Right cardiac atrium (tissue), 5 donors: ENCODE measurements around the gene NEK1. TPM values are rescaled to one million over a fixed set of nuclear protein-coding genes. Genes with fewer than 3 reads are reported as not detected.
A peak's percentile ranks its signal among the peaks of the same experiment; 100 is the strongest.

Experiments
- ATAC-seq, 2 donors: fragments of 200-7000 bp; cut with Tn5 transposase; one replicate each; pipeline versions ENCODE4 v1.8.0 to v1.9.1; 2020; ENCODE audit warnings: moderate library complexity in 2 of 2, mild to moderate bottlenecking in 1 of 2
- DNase-seq, 3 donors: peaks; one replicate each; pipeline ENCODE4 v3.0.0-alpha.2; 2020
- H3K27ac ChIP-seq: one replicate; pipeline ENCODE4 v1.5.1; 2013; ENCODE audit warnings: mild to moderate bottlenecking, low read length, control low read depth, moderate library complexity
- H3K27me3 ChIP-seq: one replicate; pipeline ENCODE4 v1.6.1; 2013; ENCODE audit not compliant: control insufficient read depth, insufficient read depth
- H3K4me1 ChIP-seq: one replicate; pipeline ENCODE4 v1.6.1; 2013; ENCODE audit warnings: low read length; ENCODE audit not compliant: control insufficient read depth, insufficient read depth
- H3K4me3 ChIP-seq: one replicate; pipeline ENCODE4 v1.5.1; 2013; ENCODE audit warnings: low read length, control low read depth
- H3K9me3 ChIP-seq: one replicate; pipeline ENCODE4 v1.6.1; 2013; ENCODE audit warnings: low read length; ENCODE audit not compliant: control insufficient read depth
- WGBS: extraction: QIAGEN DNeasy Blood & Tissue Kit; methylation state at CpG from one replicate; pipeline ENCODE4 v1.1.7; 2013; 5-methylcytosine and 5-hydroxymethylcytosine counted together
- intact Hi-C, 4 donors: fragments of 100-400 bp; cut with DNase I; formaldehyde crosslinking; loops; one replicate each; pipeline versions ENCODE4 v1.11.0 to v1.14.0; 2022 to 2023
- polyA plus RNA-seq: library from polyadenylated mRNA; stranded (reverse); fragments of 200-250 nt; gene quantifications from one replicate; pipeline ENCODE4 v1.2.3, GENCODE V29; 2013
- total RNA-seq, 4 donors: library from RNA; stranded (reverse); fragmentation: NEBNext Ultra II Directional; extraction: Animal tissue kit (Norgen Biotek cat#: 25700); gene quantifications; one replicate each; pipeline ENCODE4 v1.2.1, GENCODE V29; 2021
- donor health status: healthy with polysubstance abuse.
- donor health status: DM: no; HTN: yes; CAD: no.
- donor health status: DM: no; HTN: no; CAD: no.
- donor health status: DM: no; HTN: yes; CAD: no; lungs with severe emphysema.
- donor health status: DM: yes; HTN: yes; CAD: no.

The NEK1 gene
- total and polyA plus RNA-seq, 5 donors: 5.5 to 16.9 (median 14.0) TPM

DNA sequence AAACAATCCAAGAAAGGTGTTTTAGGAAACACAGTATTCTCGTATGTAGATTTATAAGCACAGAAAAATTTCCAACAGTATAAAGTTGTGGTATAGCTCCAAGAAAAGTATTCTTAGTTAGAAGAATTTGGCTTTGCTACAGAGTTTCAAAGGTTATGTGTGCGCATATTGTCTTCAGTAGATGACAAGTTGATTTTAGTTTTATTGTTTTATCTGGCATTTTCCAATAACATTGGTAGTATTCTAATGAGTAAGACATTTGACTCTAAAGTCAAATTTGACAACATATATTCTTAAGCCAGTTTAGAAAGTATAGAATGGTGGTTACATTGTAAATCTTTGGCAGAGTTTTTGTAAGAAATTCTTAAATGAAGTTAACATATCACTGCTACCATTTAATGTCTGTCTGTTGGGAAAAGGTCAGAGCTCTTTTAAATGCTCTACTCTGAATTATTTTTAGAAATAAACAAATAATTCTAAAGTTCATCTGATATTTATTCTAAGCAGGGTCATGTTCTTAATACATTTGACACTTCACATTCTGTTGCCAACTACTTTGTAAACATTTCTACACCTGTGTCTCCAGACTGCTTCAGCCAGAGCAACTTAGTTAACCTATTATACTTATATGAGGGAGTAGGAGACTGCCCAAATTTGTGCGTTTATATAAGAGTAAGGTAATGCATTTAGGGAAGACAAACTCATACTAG is 38.0 kb upstream of the NEK1 start:
- peaks cover 2% of the 10 kb centered on the region for H3K4me1 ChIP-seq
- H3K9me3 ChIP-seq: no peaks in the 10 kb centered on the region
- DNase-seq (no peak), ATAC-seq (peak in 1 of 2 donors; percentile 19)
- no peaks in the 10 kb centered on the region for H3K27me3 ChIP-seq
- WGBS: 53% methylated on average over 3 of the region's 3 CpGs
- H3K27ac ChIP-seq: no peak overlapping the region
- H3K4me3 ChIP-seq: no peak overlapping the region
- intact Hi-C loops: no loop called here

DNA sequence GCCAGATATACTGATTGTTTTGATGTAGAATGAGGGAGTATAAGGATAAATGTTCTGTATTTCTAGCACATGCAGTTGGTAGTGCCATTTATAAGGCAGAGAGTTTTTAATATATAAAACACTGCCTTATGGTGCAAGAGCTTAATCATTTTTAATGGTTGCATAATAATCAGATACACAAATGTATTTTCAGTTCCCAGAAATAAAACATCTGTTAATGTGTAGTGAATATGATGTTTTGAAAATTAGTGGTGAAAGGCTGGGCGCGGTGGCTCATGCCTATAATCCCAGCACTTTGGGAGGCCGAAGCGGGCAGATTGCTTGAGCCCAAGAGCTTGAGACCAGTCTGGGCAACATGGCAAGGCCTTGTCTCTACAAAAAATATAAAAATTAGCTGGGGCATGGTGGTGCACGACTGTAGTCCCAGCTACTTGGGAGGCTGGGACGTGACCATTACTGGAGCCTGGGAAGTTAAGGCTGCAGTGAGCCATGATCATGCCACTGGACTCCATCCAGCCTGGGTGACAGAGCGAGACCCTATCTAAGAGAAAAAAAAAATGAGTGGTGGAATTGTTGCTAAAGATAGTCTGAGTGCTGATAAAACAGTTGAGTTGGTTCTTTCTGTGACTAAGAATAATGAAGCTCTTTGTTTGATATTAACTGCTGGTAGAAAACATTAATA is 37.3 kb upstream of the NEK1 start:
- H3K27me3 ChIP-seq: no peaks in the 10 kb centered on the region
- intact Hi-C loops: no loop called here
- no peak overlapping the region for H3K4me3 ChIP-seq
- DNase-seq (peak; percentile 68 to 78 (median 74)), ATAC-seq (peak; percentile 87 to 89)
- WGBS: 61% methylated on average over 7 of the region's 7 CpGs
- H3K4me1 ChIP-seq: peaks cover 2% of the 10 kb centered on the region
- no peaks in the 10 kb centered on the region for H3K9me3 ChIP-seq
- peak overlapping the region; percentile 95 for H3K27ac ChIP-seq

DNA sequence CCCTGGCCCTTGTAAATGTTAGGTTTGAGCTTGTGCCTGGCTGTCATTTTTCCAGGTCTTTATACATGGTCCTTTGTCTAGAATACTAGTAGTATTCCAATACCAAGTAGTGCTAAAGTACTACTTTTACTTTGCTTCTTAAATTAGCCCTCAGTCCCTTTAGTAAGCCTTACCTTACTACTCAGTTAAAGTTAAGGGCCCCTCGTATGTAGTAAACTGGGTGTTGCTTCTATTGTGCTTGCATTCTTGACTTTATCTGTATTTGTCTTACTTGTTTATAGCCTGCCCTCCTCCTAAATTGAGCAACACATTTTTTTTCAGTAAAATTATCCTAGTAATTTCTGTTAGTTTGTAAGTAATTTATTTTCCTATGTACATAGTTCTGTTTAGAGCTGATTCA is 33.2 kb upstream of the NEK1 start:
- DNase-seq (no peak), ATAC-seq (no peak)
- Histone ChIP-seq H3K9me3 (no peaks in the 10 kb centered on the region), H3K4me3 (no peak overlapping the region), H3K27ac (no peak overlapping the region), H3K4me1 (no peaks in the 10 kb centered on the region), H3K27me3 (no peaks in the 10 kb centered on the region)
- intact Hi-C loops: no loop called here
- 57% methylated on average over 1 of the region's 1 CpG for WGBS

DNA sequence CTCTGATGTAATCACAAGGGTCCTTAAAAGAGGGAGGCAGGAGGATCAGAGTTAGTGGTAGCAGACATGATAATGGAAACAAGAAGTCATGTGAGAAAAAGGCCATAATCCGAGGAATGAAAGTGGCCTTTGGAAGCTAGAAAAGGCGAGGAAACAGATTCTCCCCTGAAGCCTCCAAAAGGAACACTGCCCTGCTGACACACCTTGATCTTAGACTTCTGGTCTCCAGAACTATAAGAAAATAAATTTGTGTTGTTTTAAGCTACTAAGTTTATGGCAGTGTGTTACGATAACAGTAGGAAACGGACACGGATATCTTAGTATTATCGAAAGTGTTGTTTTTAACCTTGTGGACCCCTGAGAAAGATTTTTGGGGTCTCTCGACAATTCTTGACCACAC is 32.4 kb upstream of the NEK1 start:
- Histone ChIP-seq H3K9me3 (no peaks in the 10 kb centered on the region), H3K4me1 (no peaks in the 10 kb centered on the region), H3K27me3 (no peaks in the 10 kb centered on the region), H3K4me3 (no peak overlapping the region), H3K27ac (no peak overlapping the region)
- 89% methylated on average over 7 of the region's 7 CpGs for WGBS
- no peak for DNase-seq
- ATAC-seq: no peak
- intact Hi-C loops: no loop called here

DNA sequence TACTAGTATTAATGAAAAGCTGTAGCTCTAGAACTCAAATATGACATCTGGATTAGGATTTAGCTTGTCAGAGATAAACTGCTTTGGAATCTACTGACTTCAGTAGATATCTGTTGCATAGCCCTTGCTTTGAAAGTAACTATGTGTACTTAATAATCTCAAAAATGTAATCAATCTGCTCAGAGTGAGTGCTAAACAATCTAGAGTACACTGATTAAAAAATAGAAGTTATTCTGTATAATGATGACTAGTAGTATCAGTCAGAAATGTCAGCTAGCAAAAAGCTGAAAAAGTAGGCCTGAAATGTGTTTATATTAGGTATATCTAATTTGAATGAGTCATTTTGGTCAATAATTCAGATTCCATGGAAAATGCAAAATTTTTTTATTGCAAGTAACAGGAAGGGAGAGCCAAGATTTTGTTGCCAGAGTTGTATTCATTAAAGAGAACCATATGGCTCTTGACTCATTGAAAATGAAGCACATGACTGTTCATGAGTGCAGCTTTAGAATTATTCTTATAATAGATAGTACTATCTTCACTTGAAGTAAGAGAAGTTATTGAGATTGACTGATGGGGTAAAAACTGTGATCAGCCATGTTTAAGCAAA is 28.0 kb upstream of the NEK1 start:
- no peaks in the 10 kb centered on the region for H3K9me3 ChIP-seq
- DNase-seq (no peak), ATAC-seq (no peak)
- H3K27ac ChIP-seq: no peak overlapping the region
- intact Hi-C loops: no loop called here
- H3K4me1 ChIP-seq: peaks cover 2% of the 10 kb centered on the region
- no peak overlapping the region for H3K4me3 ChIP-seq
- H3K27me3 ChIP-seq: no peaks in the 10 kb centered on the region

DNA sequence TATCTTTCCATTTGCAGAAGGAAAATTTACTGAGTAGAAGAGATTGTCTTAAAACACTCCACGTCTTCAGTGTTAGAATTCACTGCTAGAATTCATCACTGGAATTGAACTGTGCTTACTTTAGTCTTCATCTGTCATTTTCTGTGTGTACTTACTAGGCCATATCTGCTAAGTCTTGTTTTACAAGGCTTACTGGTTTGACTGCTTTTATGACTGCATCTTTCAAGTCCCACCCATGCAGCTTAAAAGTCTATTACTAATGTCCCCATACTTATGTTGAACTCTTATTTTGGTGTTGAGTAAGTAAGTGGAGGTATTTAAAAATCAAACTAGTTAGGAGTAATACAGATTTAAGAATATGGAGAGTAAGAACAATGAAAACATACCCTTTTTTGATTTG is 22.6 kb upstream of the NEK1 start:
- Histone ChIP-seq H3K4me1 (peaks cover 2% of the 10 kb centered on the region), H3K27me3 (no peaks in the 10 kb centered on the region), H3K27ac (no peak overlapping the region), H3K4me3 (no peak overlapping the region), H3K9me3 (no peaks in the 10 kb centered on the region)
- intact Hi-C loops: no loop called here
- no peak for ATAC-seq
- WGBS: 90% methylated on average over 1 of the region's 1 CpG
- no peak for DNase-seq

DNA sequence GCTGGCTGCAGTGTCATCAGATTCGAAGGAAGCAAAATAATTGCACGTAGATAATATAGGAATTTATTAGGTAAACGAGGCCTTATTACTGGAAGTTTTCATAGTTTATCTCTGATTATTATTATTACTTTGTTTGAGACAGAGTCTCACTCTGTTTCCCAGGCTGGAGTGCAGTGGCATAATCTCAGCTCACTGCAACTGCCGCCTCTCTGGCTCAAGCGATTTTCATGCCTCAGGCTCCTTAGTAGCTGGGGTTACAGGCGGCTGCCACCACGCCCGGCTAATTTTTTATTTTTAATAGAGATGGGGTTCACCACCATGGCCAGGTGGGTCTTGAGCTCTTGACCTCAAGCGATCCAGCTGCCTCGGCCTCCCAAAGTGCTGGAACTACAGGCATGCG is 20.5 kb upstream of the NEK1 start:
- Histone ChIP-seq H3K4me1 (no peaks in the 10 kb centered on the region), H3K27me3 (no peaks in the 10 kb centered on the region), H3K4me3 (no peak overlapping the region), H3K9me3 (no peaks in the 10 kb centered on the region), H3K27ac (no peak overlapping the region)
- no peak for DNase-seq
- 88% methylated on average over 11 of the region's 11 CpGs for WGBS
- intact Hi-C loops: no loop called here
- peak in 1 of 2 donors; percentile 48 for ATAC-seq

DNA sequence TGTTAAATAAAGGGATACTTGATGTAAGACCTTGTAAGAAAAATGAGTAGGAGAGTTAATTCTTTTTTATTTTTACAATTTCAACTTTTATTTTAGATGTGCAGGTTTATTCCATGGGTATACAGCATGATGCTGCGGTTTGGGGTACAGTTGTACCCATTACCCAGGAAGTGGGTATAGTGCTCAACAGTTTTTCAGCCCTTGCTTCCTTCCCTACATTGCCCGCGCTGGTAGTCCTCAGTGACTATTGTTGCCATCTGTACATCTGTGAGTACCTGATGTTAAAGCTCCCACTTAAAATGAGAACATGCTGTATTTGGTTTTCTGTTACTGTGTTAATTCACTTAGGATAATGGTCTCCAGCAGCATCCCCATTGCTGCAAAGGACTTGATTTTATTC is 17.7 kb upstream of the NEK1 start:
- H3K27ac ChIP-seq: no peak overlapping the region
- H3K4me3 ChIP-seq: no peak overlapping the region
- no peaks in the 10 kb centered on the region for H3K9me3 ChIP-seq
- DNase-seq (no peak), ATAC-seq (no peak)
- no peaks in the 10 kb centered on the region for H3K27me3 ChIP-seq
- intact Hi-C loops: no loop called here
- 98% methylated on average over 3 of the region's 3 CpGs for WGBS
- H3K4me1 ChIP-seq: no peaks in the 10 kb centered on the region

DNA sequence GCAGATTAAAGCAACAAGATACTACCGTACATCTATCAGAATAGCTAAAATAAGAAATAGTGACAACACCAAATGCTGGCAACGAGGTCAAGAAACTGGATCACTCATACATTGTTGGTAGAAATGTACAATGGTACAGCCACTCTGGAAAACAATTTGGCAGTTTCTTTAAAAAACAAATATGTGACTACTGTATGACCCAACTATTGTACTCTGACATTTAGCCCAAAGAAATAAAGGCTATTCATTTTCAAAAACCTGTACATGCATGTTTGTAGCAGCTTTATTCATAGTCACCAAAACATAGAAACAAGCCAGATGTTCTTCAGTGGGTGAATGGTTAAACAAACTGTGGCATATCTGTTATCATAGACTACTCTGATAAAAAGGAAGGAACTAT is 16.2 kb upstream of the NEK1 start:
- WGBS: 60% methylated on average over 2 of the region's 2 CpGs
- no peak for DNase-seq
- H3K27ac ChIP-seq: no peak overlapping the region

DNA sequence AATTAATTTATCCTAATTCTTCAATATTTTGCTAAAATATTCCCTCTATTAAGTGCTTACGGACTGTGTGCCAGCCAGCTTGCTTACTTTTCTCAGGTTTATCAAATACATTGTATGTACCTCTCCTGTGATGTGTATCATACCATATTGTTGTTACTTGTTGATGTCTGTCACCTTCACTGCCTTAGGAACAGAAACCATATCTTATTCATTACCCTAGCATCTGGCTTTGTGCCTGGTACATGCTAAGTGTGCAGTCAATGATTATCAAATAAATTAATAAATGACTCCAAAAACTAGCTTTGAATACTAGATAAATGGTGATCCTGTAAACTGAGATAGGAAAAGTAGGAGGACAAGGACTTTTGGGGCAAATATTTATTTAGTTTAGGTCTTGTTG is 14.9 kb upstream of the NEK1 start:
- Histone ChIP-seq H3K27me3 (no peaks in the 10 kb centered on the region), H3K4me3 (no peak overlapping the region), H3K4me1 (no peaks in the 10 kb centered on the region), H3K9me3 (no peaks in the 10 kb centered on the region), H3K27ac (no peak overlapping the region)
- intact Hi-C loops: no loop called here
- ATAC-seq (peak in 1 of 2 donors; percentile 29), DNase-seq (no peak)
- 79% methylated on average over 1 of the region's 1 CpG for WGBS

More for the DNA sequence above, 16.2 kb upstream of the NEK1 start:
- H3K27me3 ChIP-seq: no peaks in the 10 kb centered on the region
- no peaks in the 10 kb centered on the region for H3K4me1 ChIP-seq
- ATAC-seq: no peak
- no peaks in the 10 kb centered on the region for H3K9me3 ChIP-seq
- H3K4me3 ChIP-seq: no peak overlapping the region
- intact Hi-C loops: no loop called here
